ENCODE data around the gene CXorf49. TPM values are rescaled to one million over a fixed set of nuclear protein-coding genes. Genes with fewer than 3 reads are reported as not detected.
"Not testable (repeated sequence)": the region's sequence is repeated elsewhere in the genome, so short reads cannot be mapped to it uniquely, and the experiment has no call there.

The CXorf49 gene
- total RNA-seq (2021; fragmentation: NEBNext Ultra II Directional; extraction: Animal tissue kit (Norgen Biotek cat#: 25700)), result not detected
- long read RNA-seq, result 0 reads

DNA sequence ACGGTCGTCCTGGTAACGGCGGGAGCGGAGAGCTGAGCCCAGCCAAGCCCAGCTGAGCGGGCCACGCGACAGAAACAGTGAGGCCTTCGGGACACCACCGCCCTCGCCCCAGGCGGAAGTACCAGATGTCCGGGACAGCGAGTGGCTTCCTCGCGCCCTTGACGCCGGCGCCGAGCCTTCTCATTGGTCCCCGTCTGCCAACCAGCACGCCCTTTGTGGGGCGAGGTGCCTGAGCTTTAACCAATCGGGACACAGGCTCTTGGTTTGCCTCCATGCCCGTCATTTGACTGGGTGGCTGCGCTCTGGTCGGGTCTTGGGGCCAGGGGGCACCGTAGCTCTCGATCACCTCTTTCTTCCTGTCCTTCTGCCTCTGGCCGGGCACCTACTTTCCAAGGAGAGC, at the start of gene CXorf49:
CXorf49 (minus strand) TSS at position 101 of the 400 bp plus-strand sequence. CDS start 134 bp downstream, outside the sequence.
- not testable (repeated sequence) for H3K4me3 Mint-ChIP-seq; H3K27ac Mint-ChIP-seq; DNase-seq; H3K4me1 Mint-ChIP-seq (ENCODE audit: low read depth); H3K9me3 Mint-ChIP-seq; H3K27me3 Mint-ChIP-seq (ENCODE audit: insufficient read depth); H3K36me3 Mint-ChIP-seq (ENCODE audit: low read depth)

DNA sequence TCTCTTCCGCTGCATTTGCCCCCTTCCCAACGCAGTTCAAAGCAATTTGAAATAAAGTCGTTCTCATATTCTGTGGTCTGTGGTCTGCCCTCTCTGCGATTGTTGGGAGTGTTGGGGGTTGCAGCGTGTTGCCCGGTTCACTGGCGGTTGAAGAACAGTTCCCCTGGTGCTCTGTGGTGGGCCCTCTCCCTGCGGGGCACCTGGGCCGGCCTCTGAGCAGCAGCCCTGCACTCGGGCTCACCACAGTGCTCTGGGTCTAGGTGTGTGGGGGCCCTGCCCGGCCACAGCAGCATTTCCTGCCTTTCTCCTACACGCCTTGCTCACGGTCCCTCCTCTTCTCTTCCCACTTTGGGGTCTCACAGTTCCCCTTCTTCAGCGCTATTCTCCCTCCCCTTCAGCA, 49.0 kb upstream of the CXorf49 start:
- not testable (repeated sequence) for H3K36me3 Mint-ChIP-seq (ENCODE audit: low read depth); H3K27ac Mint-ChIP-seq; H3K4me3 Mint-ChIP-seq; H3K27me3 Mint-ChIP-seq (ENCODE audit: insufficient read depth); H3K4me1 Mint-ChIP-seq (ENCODE audit: low read depth); H3K9me3 Mint-ChIP-seq; DNase-seq

GRCh38 chrX:71765613-71766012, 47.5 kb upstream of the CXorf49 start:
- not testable (repeated sequence) for H3K27me3 Mint-ChIP-seq (ENCODE audit: insufficient read depth); H3K9me3 Mint-ChIP-seq; H3K36me3 Mint-ChIP-seq (ENCODE audit: low read depth); DNase-seq; H3K4me1 Mint-ChIP-seq (ENCODE audit: low read depth); H3K4me3 Mint-ChIP-seq; H3K27ac Mint-ChIP-seq

GRCh38 chrX:71764832-71765231, 46.7 kb upstream of the CXorf49 start:
- H3K4me3 Mint-ChIP-seq; DNase-seq; H3K4me1 Mint-ChIP-seq (ENCODE audit: low read depth); H3K27ac Mint-ChIP-seq; H3K36me3 Mint-ChIP-seq (ENCODE audit: low read depth); H3K9me3 Mint-ChIP-seq; H3K27me3 Mint-ChIP-seq (ENCODE audit: insufficient read depth): not testable (repeated sequence)

DNA sequence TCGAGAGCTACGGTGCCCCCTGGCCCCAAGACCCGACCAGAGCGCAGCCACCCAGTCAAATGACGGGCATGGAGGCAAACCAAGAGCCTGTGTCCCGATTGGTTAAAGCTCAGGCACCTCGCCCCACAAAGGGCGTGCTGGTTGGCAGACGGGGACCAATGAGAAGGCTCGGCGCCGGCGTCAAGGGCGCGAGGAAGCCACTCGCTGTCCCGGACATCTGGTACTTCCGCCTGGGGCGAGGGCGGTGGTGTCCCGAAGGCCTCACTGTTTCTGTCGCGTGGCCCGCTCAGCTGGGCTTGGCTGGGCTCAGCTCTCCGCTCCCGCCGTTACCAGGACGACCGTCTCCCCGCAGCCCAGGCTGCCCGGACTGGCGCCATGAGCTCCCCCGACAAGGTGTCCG, 45.0 kb upstream of the CXorf49 start, which contains the start of gene CXorf49B:
CXorf49B (plus strand) TSS at position 301 of the 400 bp plus-strand sequence; CDS start at position 376, 75 bp downstream.
- not testable (repeated sequence) for DNase-seq; H3K9me3 Mint-ChIP-seq; H3K4me1 Mint-ChIP-seq (ENCODE audit: low read depth); H3K4me3 Mint-ChIP-seq; H3K27me3 Mint-ChIP-seq (ENCODE audit: insufficient read depth); H3K36me3 Mint-ChIP-seq (ENCODE audit: low read depth); H3K27ac Mint-ChIP-seq

- H3K4me3 Mint-ChIP-seq; H3K27me3 Mint-ChIP-seq (ENCODE audit: insufficient read depth); H3K36me3 Mint-ChIP-seq (ENCODE audit: low read depth); DNase-seq; H3K27ac Mint-ChIP-seq; H3K4me1 Mint-ChIP-seq (ENCODE audit: low read depth); H3K9me3 Mint-ChIP-seq: not testable (repeated sequence)
Observed at GRCh38 chrX:71760688-71761281, 42.7 kb upstream of the CXorf49 start.

GRCh38 chrX:71720289-71720886, 2.3 kb upstream of the CXorf49 start:
- H3K27ac Mint-ChIP-seq; H3K4me1 Mint-ChIP-seq (ENCODE audit: low read depth); H3K9me3 Mint-ChIP-seq; H3K27me3 Mint-ChIP-seq (ENCODE audit: insufficient read depth); H3K36me3 Mint-ChIP-seq (ENCODE audit: low read depth); H3K4me3 Mint-ChIP-seq; DNase-seq: not testable (repeated sequence)

DNA sequence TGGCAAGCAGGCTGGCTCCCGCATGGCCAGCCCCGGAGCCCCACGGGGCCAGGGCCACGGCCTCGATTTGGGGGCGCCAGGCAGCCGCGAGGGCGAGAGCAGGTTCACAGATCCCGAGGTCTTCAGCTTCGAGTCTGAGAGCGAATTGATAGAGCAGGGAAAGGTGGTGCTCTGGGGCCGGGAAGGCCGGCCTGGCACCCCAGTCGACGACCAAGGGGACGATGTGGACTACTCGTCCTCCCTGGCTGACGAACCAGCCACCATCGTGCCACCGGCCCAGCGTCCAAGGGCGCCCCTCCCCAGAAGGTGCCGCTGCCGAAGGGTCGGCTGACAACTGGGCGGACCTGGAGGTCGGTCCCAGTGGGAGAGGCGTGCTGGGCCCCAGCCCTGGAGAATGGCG, 1.1 kb upstream of the CXorf49 start:
- not testable (repeated sequence) for H3K9me3 Mint-ChIP-seq; H3K4me3 Mint-ChIP-seq; H3K27ac Mint-ChIP-seq; DNase-seq; H3K4me1 Mint-ChIP-seq (ENCODE audit: low read depth); H3K36me3 Mint-ChIP-seq (ENCODE audit: low read depth); H3K27me3 Mint-ChIP-seq (ENCODE audit: insufficient read depth)

DNA sequence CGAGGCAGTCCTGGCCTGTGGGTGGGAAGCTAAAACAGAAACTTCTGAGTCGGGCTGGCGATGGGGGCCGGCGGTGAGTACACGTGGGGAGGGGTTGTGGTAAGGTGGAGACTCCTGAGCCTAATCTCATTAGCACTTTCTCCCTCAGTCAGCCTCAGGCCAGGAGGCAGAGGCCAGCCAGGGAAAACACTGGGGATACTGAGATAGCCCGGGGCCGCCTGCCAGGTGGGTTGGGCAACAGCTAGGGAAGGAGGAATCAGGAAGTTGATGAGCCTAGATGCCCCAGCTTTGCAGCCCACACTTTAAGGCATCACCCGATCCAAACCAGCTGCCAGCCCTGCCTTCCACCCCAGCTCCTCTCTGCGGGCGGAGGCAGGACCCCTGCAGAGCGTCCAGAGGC, 1.8 kb downstream of the CXorf49 start:
- H3K4me1 Mint-ChIP-seq (ENCODE audit: low read depth); H3K27me3 Mint-ChIP-seq (ENCODE audit: insufficient read depth); H3K36me3 Mint-ChIP-seq (ENCODE audit: low read depth); H3K4me3 Mint-ChIP-seq; H3K9me3 Mint-ChIP-seq; H3K27ac Mint-ChIP-seq; DNase-seq: not testable (repeated sequence)

- DNase-seq; H3K4me3 Mint-ChIP-seq; H3K27me3 Mint-ChIP-seq (ENCODE audit: insufficient read depth); H3K9me3 Mint-ChIP-seq; H3K36me3 Mint-ChIP-seq (ENCODE audit: low read depth); H3K27ac Mint-ChIP-seq; H3K4me1 Mint-ChIP-seq (ENCODE audit: low read depth): not testable (repeated sequence)
Observed at GRCh38 chrX:71715551-71715950, 2.5 kb downstream of the CXorf49 start.

- H3K4me1 Mint-ChIP-seq (ENCODE audit: low read depth); H3K4me3 Mint-ChIP-seq; H3K36me3 Mint-ChIP-seq (ENCODE audit: low read depth): not testable (repeated sequence)
Observed at GRCh38 chrX:71714064-71714463, 4.0 kb downstream of the CXorf49 start.

GRCh38 chrX:71702853-71703252, 15.2 kb downstream of the CXorf49 start:
- not testable (repeated sequence) for H3K4me1 Mint-ChIP-seq (ENCODE audit: low read depth); H3K9me3 Mint-ChIP-seq; H3K4me3 Mint-ChIP-seq; DNase-seq; H3K27ac Mint-ChIP-seq; H3K27me3 Mint-ChIP-seq (ENCODE audit: insufficient read depth); H3K36me3 Mint-ChIP-seq (ENCODE audit: low read depth)

More at GRCh38 chrX:71714064-71714463, 4.0 kb downstream of the CXorf49 start:
- not testable (repeated sequence) for H3K27ac Mint-ChIP-seq; H3K9me3 Mint-ChIP-seq; H3K27me3 Mint-ChIP-seq (ENCODE audit: insufficient read depth); DNase-seq

- not testable (repeated sequence) for H3K27me3 Mint-ChIP-seq (ENCODE audit: insufficient read depth); H3K9me3 Mint-ChIP-seq; H3K4me1 Mint-ChIP-seq (ENCODE audit: low read depth); H3K27ac Mint-ChIP-seq; H3K36me3 Mint-ChIP-seq (ENCODE audit: low read depth); DNase-seq; H3K4me3 Mint-ChIP-seq
Observed at GRCh38 chrX:71699023-71699344, 19.1 kb downstream of the CXorf49 start.

DNA sequence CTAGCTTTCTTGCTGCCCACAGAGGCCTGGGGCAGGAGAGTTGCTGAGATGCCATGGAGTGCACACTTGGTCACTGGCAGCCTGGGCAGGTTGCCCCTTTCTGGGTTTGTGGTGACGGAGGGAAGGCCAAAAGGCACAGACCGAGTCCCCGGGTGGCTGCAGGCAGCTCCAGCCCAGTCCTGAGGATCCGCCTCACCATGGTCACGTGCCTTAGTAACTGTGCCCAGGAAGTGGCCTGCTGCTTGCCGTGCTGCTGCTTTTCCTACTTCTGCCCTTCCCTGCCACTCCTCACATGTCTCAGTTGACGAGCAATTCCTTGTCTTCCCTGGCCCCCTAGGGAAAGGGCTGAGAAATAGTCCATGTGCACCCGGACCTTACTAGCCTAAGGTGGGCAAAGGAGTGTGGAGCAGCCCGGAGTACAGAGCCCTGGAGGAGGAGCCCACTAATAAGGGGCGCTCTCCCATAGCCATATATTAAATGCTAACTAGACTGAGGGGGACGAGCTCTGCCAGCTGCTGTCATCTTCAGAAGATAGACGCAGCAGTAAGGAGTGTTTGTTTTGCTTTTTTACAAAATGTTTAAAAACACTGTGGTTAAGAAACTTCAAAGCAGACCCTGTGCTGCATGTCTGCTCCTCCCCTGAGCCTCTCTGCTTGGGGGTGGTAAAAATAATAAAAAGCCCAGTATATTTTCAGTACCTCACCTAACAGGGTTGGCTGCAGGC, 19.6 kb downstream of the CXorf49 start:
- H3K36me3 Mint-ChIP-seq (ENCODE audit: low read depth); H3K4me3 Mint-ChIP-seq; H3K27me3 Mint-ChIP-seq (ENCODE audit: insufficient read depth); H3K27ac Mint-ChIP-seq; DNase-seq; H3K4me1 Mint-ChIP-seq (ENCODE audit: low read depth); H3K9me3 Mint-ChIP-seq: not testable (repeated sequence)

All from HFFc6 (cell line).